ENCODE results near the gene GNG4.

GNG4 gene

GRCh38 chr1:235635938-235636662 is 13.5 kb downstream of the GNG4 start:
- no peak overlapping the region for H3K4me3 ChIP-seq (replicated peaks; ENCODE audit: low read depth, low read length)
- no peak for TF ChIP-seq CTCF (IDR thresholded peaks at IDR 0.05; ENCODE audit: low read length, missing control alignments)
- DNase-seq (ENCODE audit: low read depth), result no peak

GRCh38 chr1:235632506-235633401 is 16.8 kb downstream of the GNG4 start:
- peak; percentile 1 for TF ChIP-seq CTCF (IDR thresholded peaks at IDR 0.05; ENCODE audit: low read length, missing control alignments)
- peak overlapping the region; percentile 55 for H3K4me3 ChIP-seq (replicated peaks; ENCODE audit: low read depth, low read length)
- peak; percentile 78 for DNase-seq (ENCODE audit: low read depth)

- no peak overlapping the region for H3K4me3 ChIP-seq (replicated peaks; ENCODE audit: low read depth, low read length)
- TF ChIP-seq CTCF (IDR thresholded peaks at IDR 0.05; ENCODE audit: low read length, missing control alignments), result no peak
- no peak for DNase-seq (ENCODE audit: low read depth)
Measured at GRCh38 chr1:235631816-235632215, 17.8 kb downstream of the GNG4 start.

- H3K4me3 ChIP-seq (replicated peaks; ENCODE audit: low read depth, low read length), result no peak overlapping the region
- TF ChIP-seq CTCF (IDR thresholded peaks at IDR 0.05; ENCODE audit: low read length, missing control alignments), result no peak
- DNase-seq (ENCODE audit: low read depth), result no peak
Measured at GRCh38 chr1:235628316-235629005, 21.1 kb downstream of the GNG4 start.

- H3K4me3 ChIP-seq (replicated peaks; ENCODE audit: low read depth, low read length), result no peak overlapping the region
- no peak for TF ChIP-seq CTCF (IDR thresholded peaks at IDR 0.05; ENCODE audit: low read length, missing control alignments)
- DNase-seq (ENCODE audit: low read depth), result no peak
Measured at GRCh38 chr1:235625831-235626230, 23.8 kb downstream of the GNG4 start.

GRCh38 chr1:235625340-235625739 is 24.2 kb downstream of the GNG4 start:
- DNase-seq (ENCODE audit: low read depth), result no peak
- H3K4me3 ChIP-seq (replicated peaks; ENCODE audit: low read depth, low read length), result no peak overlapping the region
- TF ChIP-seq CTCF (IDR thresholded peaks at IDR 0.05; ENCODE audit: low read length, missing control alignments), result no peak

Data from fibroblast of pulmonary artery (primary cell).